Right renal cortex interstitium (tissue), 3 donors: ENCODE results near the gene LAMA5. TPM values are rescaled to one million over a fixed set of nuclear protein-coding genes. Genes with fewer than 3 reads are reported as not detected.

ENCODE experiments used
- DNase-seq, 3 donors: peaks; one replicate each; pipeline ENCODE4 v3.0.0-alpha.2; 2013; ENCODE audit warnings: low read depth in 3 of 3, low spot score in 2 of 3
- polyA plus RNA-seq, 3 donors: library from polyadenylated mRNA; unstranded; fragments of 120-200 nt; gene quantifications; one replicate each; pipeline ENCODE4 v1.2.1, GENCODE V29; 2013; ENCODE audit not compliant: insufficient read length in 3 of 3

LAMA5 gene
- polyA plus RNA-seq, 3 donors, result 72.5 to 82.7 (median 79.9) TPM

- no peak for DNase-seq
These were observed 16.9 kb downstream of the LAMA5 start for GRCh38 chr20:62350098-62350628.

DNA sequence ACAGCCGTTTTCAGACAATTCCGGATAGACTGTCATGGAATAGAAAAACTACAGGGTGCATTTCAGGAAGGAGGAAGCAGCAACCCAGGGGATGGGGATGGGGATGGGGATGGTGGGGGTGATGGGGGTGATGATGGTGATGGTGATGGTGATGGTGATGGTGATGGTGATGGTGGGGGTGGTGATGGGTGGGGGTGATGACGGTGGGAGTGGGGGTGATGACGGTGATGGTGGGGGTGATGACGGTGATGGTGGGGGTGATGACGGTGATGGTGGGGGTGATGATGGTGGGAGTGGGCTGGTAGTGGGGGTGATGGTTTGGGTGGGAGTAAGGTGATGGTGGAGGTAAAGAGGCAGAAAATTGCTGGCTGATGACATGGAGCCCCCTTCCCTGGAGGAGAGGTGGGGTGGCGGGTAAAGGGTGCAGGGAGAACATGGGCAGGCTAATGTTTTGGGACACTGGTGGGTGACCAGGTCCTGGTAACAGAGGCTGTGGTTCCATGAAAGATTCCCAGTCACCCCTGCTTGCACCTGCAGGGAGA lies 17.5 kb downstream of the LAMA5 start:
- no peak for DNase-seq

DNA sequence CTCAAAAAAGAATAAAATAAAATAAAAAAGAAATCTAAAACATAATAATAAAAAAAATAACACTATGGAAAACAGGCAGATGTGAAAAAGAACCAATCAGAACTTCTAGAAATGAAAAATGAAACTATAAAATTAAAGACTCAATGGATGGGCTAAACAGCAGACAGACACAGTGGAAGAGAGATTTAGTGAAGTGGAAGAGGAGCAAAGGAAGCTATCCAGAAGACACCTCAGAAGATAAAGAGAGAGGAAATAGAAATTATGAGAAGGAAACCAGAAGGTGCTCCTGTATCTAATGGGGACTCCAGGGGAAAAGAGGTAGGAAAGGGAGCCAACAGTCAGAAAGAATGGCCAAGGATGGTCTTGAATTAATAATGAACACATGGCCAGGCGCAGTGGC lies 18.5 kb downstream of the LAMA5 start:
- DNase-seq, result no peak

DNA sequence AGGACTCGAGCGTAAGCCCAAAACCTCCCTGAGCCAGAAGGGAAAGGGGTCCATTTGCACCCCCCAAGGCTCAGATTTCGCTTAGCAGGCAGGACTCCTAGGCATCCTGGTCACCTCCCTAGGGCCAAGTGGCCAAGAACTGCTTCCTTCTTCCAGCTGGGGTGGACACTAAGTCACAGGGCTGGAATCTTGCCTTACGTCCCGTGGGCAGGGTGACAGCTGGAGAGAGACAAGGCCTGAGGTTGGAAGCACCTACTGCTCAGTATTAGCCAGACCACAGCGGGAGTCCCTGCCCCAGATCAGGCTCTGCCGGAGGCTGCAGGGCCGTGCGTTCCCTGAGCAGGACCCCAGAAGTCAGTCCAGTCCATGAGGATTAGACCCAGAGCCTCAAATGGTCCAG lies 19.7 kb downstream of the LAMA5 start:
- DNase-seq, result no peak

DNA sequence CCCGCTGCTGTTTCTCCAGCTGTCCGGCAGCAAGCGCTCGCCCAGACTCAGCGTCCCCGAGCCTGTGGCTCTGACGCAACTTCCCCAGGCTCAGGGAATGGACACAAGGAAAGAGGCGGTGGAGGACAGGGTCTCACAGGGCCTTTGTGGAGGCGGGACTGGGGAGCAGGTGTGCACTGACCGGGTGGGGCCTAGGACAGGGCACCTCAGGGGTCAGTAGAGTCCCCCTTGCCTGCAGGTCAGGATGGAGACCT lies 20.0 kb downstream of the LAMA5 start:
- DNase-seq, result no peak

DNA sequence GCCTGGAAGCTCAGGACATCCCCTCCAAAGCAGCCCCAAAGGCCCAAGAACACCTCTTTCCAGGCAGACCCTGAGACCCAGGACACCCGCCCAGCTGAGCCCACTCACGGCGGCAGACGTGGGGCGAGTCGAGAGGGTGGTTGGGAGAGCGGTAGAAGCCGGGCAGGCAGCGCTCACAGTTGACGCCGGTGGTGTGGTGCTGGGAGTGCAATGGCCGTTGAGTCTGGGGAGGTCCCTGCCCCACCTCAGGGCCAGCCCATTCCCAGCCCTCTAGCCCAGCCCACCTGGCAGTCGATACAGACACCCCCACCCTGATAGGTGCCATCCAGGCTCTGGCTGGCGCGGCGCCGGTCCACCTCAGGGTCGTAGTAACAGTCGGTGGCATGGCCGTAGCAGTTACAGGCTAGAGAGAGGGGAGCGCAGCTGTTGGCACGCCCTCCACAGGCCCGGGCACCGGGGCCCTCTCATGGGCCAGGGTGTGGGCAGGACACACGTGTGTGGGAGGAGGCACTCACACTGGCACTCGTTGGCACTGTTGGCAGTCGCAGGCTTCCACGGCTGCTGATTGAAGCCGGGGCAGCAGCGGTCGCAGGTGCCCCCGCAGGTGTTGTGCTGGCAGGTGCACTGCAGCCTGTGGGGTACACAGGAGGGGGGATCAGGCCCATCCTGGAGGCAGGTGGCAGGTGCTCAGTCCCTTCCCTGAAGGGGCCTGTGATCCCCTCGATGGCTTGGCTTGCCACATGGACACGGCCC lies 20.5 kb downstream of the LAMA5 start:
- DNase-seq, result no peak

GRCh38 chr20:62345681-62346370 lies 21.3 kb downstream of the LAMA5 start:
- no peak for DNase-seq

DNA sequence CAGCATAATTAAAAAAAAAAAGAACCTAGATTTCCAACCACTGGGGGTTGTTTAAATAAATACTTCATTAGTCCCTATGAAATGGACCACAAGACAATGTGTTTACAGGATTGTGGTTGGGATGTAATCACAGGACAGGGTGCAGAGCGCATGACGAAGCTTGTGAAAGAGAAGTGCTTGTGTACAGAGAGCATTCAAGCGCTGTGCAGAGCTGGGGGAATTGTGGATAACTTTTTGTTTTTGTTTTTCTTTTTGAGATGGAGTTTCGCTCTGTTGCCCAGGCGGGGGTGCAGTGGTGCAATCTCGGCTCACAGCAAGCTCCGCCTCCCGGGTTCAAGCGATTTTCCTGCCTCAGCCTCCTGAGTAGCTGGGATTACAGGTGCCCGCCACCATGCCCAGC lies 22.3 kb downstream of the LAMA5 start:
- DNase-seq, result no peak

DNA sequence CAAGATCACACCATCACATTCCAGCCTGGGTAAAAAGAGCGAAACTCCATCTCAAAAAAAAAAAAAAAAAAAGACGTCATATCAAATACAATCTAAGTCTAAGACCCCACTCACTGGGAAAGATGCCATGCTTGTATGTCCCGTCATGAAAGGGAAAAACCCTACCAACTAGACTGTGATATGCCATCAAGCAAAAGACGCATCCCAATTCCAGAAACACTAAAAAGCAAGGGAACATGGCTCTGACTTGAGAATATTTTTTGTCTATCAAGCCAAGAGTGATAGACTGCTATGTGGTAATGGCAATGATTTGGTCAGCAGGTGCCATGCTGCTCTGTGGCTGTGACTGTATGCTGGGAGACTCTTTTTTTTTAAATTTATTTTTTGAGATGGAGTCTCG lies 23.0 kb downstream of the LAMA5 start:
- DNase-seq, result no peak

DNA sequence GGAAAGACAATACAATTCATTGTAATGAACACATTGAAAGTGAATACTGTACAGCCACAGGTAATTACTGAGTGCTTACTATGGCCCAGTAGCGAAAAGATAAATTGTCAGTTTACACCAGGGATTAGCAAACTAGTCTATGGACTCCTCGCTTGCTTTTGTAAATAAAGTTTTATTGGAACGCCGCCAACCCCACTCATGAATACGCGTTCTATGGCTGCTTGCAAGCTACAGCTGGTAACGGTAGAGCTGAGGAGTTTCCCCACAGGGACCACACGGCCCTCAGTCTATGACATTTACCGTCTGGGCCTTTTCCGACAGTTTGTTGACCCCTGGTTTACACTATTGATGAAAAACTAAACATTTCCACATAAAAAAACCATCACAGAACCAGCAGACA lies 24.2 kb downstream of the LAMA5 start:
- DNase-seq, result no peak

- no peak for DNase-seq
These were observed 27.5 kb downstream of the LAMA5 start for GRCh38 chr20:62339647-62340062.

DNA sequence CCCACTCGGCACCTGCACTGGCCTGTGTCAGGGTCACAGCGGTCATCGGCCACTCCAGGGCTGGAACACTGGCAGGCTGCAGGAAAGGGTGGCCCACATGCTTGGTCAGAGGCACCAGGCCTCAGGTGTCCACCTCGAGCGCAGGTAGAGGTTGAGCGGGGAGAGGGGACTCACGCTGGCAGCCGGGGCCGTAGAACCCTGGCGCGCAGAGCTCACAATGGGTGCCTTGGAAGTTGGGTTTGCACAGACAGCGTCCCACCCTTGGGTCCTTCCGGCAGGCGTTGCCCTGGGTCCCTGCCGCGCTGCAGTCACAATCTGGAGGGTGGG lies 28.9 kb downstream of the LAMA5 start:
- DNase-seq, result no peak

DNA sequence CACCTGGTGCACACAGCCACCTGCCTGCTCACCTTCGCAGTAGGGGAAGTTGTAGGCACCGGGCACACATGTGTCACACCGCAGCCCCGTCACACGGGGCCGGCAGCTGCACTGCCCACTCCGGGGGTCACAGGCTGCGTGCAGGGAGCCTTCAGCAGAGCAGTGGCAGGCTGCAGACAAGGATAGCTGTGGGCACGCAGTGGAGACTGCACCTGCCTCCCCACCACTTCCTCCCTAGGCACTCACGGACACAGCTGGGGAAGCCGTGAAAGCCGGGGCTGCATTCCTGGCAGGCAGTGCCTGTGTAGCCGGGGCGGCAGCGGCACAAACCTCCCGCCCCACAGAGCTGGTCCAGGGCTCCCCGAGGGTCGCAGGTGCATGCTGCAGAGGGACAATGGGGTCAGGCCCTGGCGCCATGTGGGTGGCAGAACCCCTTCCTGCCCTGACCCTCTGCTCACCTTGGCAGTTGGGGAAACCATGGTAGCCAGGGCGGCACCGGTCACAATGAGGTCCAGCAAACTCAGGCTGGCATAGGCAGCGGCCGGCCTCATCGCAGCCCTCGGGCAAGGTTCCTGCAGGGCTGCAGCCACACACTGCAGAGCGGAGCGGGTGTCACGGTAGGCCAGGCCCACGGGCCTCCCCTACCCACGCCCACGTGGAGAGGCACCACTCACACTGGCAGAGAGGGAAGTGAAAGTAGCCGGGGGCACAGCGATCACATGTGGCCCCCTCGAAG lies 29.4 kb downstream of the LAMA5 start:
- no peak for DNase-seq

DNA sequence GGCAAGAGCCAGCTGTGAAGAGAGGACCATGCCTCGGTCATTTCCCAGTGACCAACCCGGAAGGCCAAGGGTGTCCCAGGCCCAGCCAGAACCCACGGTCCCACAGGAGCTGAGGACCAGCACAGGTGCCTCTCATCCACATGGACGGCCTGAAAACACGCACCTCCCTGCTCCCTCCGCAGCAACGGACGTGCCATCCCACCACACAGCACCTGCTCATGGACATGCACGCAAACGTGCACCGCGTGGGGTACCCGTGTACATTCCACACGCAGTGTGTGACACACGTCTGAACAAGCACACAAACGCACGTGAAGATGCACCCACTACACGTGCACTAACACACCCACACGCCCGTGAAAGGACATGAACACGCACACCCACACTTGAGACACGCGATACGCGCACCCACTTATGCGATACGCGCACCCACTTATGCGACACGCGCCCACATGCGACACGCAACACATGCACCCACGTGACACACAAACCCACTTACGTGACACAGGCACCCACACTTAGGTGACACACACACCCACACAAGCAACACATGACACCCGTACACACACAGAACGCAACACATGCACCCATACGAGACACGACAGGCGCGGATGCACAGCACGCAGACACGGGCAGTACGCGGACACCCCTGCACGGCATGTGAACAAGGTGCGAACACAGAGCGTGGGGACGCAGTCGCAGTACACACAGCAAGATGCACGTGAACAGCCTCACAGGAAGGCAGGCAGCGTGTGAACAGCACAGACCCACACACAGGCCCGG lies 30.1 kb downstream of the LAMA5 start:
- DNase-seq, result no peak

GRCh38 chr20:62336329-62336728 lies 30.8 kb downstream of the LAMA5 start:
- DNase-seq, result no peak

DNA sequence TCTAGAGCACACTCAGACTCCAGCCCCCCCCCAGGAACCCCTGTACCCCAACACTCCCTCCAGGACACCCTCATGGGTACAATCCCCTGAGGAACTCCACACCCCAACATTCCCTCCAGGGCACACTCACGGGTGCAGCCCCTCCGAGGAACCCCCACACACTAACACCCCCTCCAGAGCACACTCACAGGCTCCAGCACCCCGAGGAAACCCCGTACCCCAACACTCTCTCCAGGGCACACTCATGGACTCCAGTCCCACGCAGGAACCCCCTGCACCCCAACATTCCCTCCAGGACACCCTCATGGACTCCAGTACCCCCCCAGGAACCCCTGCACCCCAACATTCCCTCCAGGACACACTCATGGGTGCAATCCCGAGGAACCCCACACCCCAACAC lies 31.6 kb downstream of the LAMA5 start:
- no peak for DNase-seq

DNA sequence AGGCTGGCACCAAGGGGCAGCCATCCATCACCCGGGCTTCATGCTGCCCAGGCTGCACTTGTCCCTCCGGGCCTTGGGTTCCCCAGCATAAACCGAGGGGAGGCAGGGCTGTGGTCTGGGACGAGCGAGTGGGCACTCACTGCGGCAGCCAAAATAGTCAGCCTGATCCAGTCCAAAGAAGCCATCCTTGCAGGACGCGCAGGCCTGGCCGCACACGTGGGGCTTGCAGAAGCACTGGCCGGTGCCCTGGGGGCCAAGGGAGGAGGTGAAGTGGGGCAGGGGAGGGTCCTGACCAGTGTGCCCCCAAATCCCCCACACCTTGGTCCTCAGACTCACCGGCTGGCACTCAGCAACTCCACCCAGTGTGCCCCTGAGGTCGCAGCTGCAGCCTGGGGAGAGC lies 32.2 kb downstream of the LAMA5 start:
- no peak for DNase-seq

- DNase-seq, result no peak
These were observed 33.1 kb downstream of the LAMA5 start for GRCh38 chr20:62333820-62334595.

GRCh38 chr20:62332989-62333819 lies 33.9 kb downstream of the LAMA5 start:
- DNase-seq, result no peak
